G401 (cell line): ENCODE data around the gene PTPRD. TPM values are rescaled to one million over a fixed set of nuclear protein-coding genes. Genes with fewer than 3 reads are reported as not detected.
A peak's percentile ranks its signal among the peaks of the same experiment; 100 is the strongest.

Experiments used
- DNase-seq: peaks from one replicate; pipeline ENCODE4 v3.0.0-alpha.2; 2015; ENCODE audit warnings: low spot score
- in situ Hi-C: cut with HindIII; loops from 2 replicates; pipeline ENCODE4 v1.10.0; 2016; ENCODE audit warnings: low sequenced_read_pairs, mixed read lengths
- total RNA-seq: library from RNA; depleted of rRNA; stranded (reverse); fragments of >200 nt; shearing (Covaris generic); gene quantifications from 2 replicates; pipeline ENCODE4 v1.2.3, GENCODE V29; 2014

The PTPRD gene
- total RNA-seq, 1 experiment from 2014 or later = 13.0 TPM

DNA sequence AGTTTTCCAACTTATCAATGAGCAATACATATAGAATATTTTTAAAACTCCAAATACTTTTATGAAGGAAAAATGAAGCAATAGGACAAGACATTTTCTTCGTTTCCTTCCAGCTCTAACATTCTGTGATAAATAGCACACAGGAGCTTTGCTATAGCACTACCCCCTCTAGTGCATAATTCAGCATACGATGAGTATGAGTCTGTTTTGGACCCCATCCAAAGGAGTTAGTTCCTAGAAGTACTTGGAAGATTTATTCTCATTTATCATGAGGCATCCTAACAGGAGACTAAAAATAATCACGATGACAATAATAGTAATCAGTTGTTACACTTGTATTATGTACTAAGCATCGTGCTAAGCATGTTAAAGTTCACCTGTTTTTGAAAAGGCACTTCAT, 1751.9 kb downstream of the PTPRD start:
- in situ Hi-C loops = no loop called here
- DNase-seq = no peak

DNA sequence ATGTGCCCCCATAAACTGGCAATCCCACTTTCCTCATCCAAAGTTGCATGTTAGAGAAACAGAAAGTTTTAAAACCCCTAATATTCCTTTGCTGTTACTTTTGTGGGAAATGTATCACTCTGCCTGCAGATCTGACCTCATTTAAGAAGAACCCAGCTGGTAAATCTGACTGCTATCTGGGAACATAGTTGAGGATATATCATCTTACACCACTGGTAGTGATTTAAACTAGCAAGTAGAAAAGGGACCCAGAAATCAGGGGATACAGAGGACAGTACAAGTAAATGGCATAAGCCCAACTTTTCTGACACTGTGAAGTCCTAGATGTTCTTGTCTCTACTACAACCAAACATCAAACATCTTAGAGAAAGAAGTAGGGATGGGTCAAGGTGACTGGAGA, 1752.7 kb downstream of the PTPRD start:
- DNase-seq = peak; percentile 34
- in situ Hi-C loops = no loop called here

DNA sequence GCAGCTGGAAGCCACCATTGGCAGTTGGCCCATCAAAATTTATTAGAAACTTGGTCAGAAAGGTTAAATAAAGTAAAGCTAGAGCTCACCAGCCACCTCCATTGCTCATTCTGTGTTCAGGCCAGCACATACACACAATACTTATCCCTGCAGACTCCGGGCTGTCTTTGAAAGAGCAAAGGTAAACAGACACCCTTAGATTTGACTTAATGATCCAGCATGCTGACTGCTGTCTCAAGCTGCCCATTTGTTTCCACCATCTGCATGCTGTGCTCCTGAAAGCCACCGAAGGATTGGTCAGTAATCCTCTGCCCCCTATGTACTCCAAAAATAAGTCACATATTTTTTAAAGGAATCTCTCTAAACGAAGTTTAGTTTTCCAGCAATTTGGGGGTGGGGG, 1753.4 kb downstream of the PTPRD start:
- DNase-seq = peak; percentile 61
- in situ Hi-C loops = no loop called here

DNA sequence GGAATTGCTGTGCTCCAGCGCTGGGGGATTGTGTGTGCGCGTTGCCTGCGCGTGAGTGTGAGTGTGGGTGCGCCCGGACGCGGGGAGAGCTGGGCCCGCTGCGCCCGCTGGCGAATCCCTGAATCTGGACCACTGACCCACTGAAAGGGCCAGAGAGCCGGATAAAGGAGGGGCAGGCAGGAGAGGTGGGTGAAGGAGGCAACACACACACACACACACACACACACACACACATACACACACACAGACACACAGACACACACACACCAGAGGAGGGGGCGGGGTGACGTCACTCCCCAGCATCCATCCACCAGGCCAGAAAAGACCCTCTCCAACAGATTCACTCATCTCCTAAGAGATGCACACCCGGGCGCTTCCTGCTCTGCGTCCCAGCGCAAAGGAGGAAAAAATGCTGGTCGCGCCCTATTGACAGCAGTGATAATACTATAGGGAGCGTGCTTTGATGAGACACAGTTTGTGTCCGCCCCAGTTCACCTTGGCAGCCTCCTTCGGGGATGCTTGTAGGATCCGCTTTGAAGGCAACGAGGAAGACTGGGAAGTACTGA, 1754.1 kb downstream of the PTPRD start:
- peak; percentile 67 for DNase-seq

DNA sequence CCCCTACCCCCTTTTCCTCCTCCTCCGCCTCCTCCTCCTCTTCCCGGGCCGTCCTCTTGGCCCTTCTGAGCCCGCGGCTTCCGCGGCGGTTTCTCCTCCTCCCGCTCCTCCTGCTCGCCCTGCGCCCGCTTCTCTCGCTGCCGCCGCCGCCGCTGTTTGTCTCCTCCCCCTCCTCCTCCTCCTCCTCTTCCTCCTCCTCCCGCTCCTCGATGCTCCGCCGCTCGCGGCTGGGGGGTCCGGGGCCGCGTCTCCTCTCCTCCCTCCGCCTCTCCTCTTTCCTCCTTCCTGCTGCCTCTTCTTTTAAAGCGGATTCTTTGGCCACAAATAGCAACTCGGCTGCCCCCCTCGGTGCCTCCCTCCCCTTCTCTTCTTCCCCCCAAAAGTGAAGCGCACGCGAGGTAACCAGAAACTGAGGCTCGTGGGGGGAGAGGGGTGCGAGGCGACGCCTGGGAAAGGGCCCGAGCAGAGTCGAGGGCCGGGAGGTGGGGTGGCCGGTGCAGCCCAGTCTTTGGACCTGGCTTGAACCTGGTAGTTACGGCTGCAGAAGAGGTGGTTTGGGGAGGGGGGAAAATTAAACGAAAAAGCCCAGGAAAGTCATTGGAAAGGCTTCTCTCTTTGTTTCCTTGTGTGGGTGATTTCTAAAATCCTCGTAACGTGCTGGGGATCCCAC, 1754.7 kb downstream of the PTPRD start:
- in situ Hi-C loops = no loop called here
- peak; percentile 85 for DNase-seq

More for the DNA sequence above, 1754.1 kb downstream of the PTPRD start:
- in situ Hi-C loops = no loop called here

DNA sequence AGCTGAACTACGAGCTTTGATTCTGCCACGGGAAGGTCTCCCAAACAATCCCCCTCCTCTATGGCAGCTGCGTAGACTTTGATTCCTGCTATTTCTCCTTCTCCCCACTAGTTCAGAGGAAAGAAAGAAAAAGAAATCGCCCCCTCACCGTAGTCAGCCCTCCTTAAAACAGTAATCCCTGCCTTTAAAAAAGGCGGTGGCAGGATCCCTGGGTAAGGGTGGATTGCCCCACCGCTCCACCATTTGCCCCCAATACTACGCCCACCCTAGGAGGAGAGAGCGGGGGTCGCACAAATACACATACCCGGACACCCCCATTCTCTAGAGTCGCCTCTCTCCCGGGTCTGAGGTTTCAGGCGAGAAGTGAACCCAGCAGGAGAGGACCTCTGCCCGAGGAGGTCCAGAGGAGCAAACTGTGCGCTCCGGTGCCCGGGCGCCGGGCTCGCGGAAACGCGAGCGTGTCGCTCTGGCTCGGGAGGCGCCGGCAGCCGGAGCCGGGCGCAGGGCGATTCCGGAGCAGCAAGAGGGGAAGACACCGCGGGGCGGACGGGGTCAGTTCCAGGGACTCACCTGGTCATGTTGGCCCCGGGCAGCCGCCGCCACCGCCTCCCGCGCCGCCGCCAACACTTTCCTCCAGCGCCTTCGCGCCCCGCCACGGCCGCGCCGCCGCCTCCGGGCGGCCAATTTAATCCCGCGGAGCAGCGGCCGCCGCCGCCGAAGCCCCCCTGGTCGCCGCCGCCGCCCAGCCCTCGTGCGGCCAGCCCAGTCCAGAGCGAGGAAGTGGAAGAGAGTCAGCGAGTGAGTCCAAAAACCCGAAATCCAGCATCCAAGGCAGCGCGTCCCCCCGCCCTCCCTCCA, 1755.5 kb downstream of the PTPRD start:
- DNase-seq = peak; percentile 56

DNA sequence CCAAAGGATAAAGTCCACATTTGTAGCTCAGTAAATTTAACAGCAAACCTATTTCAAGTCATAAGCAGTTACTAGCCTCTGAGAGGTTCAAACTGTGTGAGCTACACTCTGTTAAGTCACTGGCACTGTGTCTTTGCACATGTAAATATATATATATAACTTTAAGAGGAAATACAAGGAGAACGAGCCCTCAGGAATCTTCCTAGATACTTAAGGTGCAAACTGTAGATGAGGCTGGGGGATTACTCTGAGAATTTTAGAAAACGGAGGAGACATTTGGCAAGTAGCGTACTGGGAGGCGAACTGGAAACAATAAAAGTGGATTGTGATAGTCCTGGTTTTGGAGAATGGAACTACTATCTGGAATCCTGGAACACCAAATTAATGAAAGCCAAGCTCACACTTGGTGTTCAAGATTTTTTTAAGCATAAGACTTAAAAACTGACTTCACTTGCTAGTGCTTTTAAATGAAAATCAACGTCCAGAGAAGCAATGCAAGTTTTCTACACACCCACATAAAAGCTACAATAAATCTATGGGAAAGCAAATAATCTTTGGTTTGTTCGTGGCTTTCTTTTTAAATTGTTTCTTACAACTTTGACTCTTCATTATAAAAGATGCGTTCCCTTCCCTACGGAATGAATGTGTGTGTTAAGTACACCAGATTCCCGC, 1756.3 kb downstream of the PTPRD start:
- in situ Hi-C loops = no loop called here
- peak; percentile 72 for DNase-seq

More for the DNA sequence above, 1755.5 kb downstream of the PTPRD start:
- in situ Hi-C loops = no loop called here

DNA sequence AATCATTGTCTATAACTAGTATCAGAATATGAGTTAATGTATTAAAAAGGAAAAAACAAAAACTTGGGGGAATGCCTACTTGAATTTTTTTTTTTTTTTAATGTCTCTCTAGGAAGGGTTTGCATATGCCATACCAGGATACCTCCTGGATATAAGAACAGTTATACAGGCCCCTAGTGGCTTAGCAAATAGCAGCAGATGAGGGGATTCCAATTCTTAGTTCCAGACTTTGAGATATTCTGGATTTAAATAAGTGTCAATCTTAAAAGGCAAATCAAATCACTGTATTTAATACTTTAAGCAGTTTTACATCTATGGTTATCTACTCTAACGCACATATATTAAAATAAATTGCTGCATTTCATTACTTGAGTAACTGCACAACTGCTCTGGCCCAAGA, 1757.8 kb downstream of the PTPRD start:
- in situ Hi-C loops = no loop called here
- DNase-seq = peak; percentile 85

DNA sequence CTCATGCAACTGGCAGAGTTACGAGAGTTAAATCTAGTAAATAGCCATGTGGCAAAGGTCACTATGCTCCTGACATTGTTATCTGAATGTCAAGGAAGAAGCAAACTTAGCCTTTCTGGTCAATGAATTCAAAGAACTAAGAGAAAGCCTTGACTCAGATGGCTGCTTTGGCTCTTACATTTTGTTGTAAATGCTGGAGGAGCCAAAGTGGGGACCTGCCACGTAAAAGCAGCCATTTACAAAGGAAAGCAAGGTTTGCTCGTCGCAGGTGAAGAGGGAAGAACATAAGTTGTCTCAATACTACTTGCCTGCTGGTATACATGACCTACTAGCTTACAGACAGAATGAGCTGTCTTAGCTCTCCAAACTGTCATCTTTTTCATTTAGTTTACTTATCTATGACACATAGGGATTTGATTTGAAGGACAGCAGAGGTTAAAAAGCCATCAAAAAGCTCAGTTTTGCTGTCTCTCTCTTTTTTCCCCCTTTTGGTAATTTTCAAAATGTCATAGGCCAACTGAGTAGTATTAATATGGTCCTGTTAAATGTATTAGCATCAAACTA, 1760.4 kb downstream of the PTPRD start:
- in situ Hi-C loops = no loop called here
- no peak for DNase-seq

DNA sequence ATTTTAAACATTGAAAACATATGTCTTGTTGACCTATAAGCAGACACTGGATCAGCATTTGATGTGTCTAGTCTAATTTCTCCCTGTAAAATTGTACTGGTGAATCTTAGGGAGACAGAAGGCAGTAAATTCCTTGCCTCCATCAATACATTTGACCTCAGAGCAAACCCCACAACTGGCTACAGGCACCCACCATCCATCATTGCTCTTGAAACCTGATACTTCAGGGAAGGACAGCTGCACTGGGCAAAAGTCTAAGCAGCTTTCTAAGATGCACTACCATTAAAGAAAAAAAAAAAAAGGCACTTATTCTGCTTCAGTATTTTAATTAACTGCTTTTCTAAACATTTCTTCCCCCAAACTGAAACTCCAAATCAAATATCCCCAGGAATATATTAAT, 1761.9 kb downstream of the PTPRD start:
- no peak for DNase-seq
- in situ Hi-C loops = no loop called here

DNA sequence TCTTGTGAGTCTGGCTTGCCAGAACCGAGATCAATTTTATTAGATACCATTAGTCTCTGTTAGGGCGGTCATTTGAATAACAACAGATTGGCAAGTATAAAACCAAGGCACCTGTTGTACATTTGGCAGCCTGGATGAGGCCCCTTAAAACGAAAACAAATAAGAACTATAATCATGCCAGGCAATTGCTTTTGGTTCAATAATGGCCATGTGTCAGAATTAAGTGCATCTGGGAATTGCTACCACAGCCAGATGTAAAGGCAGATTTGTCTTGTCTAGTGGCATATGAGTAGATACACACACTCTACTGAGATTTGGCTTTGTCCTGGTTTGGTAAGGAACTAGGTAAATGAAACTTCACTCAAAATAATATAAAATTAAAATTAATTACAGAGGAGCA, 1767.0 kb downstream of the PTPRD start:
- in situ Hi-C loops = no loop called here

DNA sequence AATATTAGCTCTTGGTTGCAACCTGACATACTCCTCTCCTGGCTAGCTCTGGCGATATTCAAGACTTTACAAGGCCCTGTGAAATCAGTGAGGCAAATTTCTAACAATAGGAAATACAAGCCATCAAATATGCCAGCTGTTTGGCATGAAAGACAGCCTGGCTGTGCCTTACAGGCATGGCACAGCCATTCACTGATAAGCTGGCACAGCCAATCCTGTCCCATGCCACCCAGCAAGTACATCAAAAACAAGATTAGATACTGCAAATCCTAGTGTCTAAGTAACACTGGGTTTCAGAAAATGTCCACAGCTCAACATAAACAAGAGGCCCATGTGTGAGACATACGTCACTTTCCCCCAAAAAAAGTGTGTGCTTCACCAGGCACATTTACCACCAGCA, 1767.4 kb downstream of the PTPRD start:
- in situ Hi-C loops = no loop called here
- DNase-seq = peak; percentile 36

More for the DNA sequence above, 1767.0 kb downstream of the PTPRD start:
- DNase-seq = no peak

DNA sequence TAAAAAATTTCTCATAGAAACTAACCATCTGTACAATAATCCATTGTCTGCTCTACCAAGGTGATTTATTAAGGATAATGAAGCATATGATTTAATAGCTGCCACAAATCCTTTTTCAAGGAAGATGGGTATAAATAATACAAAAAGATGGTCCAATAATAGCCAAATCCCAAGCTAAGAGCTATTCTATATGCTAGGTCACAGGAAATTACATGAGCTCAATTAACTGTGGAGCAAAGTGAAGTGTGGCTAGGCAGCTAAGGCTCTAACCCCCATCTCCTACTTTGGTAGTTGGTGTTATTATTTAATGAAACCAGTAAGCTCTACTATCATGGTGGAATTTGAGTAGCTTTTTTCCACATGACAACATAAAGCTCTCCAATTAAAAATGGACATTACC, 1768.3 kb downstream of the PTPRD start:
- no peak for DNase-seq

DNA sequence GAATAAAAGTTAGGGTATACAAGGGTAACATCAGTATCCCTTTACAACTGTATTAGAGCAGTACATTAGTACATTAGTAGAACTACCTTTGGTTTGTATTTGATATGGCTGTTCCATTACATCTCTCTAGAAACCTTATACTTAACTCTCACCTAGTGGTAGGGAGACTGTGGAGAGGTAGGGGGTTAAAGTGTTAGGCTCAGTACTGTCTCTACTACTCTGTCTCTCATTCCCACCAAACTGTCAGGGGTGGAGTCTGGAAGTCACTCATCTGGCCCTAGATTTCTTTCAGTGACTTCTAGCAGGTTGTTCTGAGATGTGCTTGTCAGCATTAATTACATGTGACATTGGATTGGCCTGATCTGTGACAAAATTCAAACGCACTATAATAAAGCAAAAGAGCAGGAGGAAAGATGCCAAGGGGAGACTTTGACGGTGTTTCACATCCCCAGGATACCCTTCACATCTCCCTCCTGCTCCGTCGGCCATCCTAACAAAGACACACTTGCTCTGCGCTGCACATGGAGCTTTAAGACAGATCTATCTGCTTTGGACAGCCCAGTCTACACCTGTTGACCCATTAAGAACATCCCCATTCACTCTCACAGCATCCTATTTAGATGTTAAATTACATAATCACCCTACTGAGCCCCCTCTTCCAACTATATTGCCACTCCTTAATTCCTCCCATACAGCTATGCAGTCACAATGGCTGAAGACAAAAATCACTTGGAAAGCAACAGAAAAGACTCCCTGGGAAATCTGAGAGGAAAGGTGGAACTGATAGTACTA, 1770.2 kb downstream of the PTPRD start:
- DNase-seq = no peak

More for the DNA sequence above, 1768.3 kb downstream of the PTPRD start:
- in situ Hi-C loops = no loop called here

DNA sequence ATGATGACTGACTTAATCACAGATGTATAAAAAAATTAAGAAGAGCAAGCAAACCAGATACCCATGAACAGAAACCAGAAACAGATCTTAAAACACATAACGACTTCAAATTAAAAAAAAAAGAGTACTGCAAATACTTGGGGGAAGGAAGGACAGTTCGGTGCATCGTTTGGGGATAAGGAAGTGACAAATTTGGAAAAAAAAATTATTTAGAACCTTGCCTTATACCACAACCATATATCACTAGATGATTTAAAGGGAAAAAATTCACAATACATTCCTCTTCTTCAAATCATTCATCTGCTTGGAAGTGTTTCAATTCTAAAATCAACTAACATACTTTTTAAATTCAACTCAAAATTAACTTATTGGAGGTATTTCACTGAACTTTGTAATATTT, 1774.7 kb downstream of the PTPRD start:
- in situ Hi-C loops = no loop called here
- no peak for DNase-seq

More for the DNA sequence above, 1770.2 kb downstream of the PTPRD start:
- in situ Hi-C loops = no loop called here

DNA sequence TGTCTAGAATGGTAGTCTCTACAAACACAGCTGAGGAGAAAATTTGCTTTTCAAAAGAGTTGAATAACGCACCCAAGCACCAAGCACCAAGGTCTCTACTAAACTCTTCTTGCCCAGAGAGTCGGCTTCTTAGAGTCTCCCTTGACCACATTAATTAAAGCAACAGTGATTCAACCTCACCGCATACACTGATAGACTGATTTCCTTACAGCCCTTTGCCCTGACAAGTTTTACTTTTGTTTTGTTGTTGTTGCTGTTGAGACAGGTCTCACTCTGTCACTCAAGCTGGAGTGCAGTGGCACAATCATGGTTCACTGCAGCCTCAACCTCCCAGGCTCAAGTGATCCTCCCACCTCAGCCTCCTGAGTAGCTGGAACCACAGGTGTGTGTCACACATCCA, 1777.5 kb downstream of the PTPRD start:
- no peak for DNase-seq
- in situ Hi-C loops = no loop called here

DNA sequence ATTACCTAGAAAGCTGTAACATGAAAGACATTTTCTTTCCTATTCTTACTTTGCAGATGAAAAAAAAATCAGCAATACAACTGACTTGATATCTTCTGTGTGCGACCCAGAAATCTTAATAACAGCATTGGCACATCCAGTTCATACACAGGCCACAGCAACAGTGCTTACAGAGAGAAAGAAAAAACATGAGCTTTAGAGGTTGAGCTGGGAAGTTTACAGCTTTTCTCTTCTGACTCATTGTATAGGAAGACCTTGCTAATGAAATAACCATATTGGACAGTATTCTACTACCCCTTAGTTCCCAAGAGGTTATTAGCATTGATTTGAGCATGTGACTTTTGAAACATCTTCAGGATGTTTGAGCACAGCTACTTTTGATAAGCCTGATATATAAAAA, 1779.8 kb downstream of the PTPRD start:
- in situ Hi-C loops = no loop called here
- DNase-seq = no peak

DNA sequence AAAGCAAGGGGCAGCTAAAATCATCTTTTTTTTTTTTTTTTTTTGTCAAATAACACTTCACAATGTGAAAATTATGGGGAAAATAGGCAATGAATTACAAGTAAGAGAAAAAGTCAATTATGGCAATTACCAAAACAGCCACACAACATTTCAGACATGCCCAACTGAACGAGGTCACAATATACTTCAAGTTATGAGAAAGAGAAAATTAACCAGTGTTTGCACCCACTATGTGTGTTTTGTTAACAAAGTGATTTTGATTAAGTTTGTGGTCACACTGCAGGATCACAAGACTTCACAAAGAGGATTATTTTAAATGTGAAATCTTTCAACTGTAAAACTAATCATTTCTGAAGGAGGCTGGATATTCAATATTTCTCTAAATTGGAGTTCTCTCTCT, 1780.4 kb downstream of the PTPRD start:
- in situ Hi-C loops = no loop called here
- DNase-seq = no peak

DNA sequence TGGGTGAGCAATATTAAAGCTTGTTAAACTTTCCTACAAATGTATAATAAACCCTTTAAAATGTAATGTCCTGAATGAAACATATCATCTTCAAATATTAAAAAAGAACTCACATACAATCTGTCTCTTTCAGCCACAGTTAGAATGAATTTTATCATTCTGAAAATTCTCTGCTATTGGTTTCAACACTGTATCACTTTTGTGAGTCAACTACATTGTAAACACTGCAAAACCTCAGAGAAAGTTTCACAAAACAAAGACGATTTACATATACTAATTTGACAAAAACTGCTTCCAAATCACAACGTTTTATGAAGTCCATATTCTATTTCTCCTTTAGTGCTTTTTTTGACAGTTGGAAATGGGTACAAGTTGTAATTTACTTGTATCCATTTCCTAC, 1781.2 kb downstream of the PTPRD start:
- DNase-seq = no peak
- in situ Hi-C loops = no loop called here
